Heart left ventricle (tissue), 16 donors: ENCODE results near the gene GABRB3. TPM values are rescaled to one million over a fixed set of nuclear protein-coding genes. Genes with fewer than 3 reads are reported as not detected.

Experiments used
- ATAC-seq, 4 donors: fragments of 200-7000 bp; cut with Tn5 transposase; one replicate each; pipeline ENCODE4 v1.9.1; 2020 to 2022; ENCODE audit warnings: moderate library complexity in 4 of 4, mild to moderate bottlenecking in 3 of 4, moderate number of reproducible peaks in 1 of 4
- DNase-seq, 5 donors: peaks; one replicate each; pipeline ENCODE4 v3.0.0-alpha.2; 2020
- H3K27ac ChIP-seq, 12 donors: fragments of 200-600 bp; sonication (generic) in 4 of 12; one replicate each; pipeline versions ENCODE4 v1.5.0 to v1.8.0; 2016 to 2022; ENCODE audit warnings: mild to moderate bottlenecking in 2 of 12
- H3K27me3 ChIP-seq, 9 donors: fragments of 200-600 bp; sonication (generic) in 2 of 9; one replicate each; pipeline versions ENCODE4 v1.5.1 to v1.8.0; 2016 to 2022; ENCODE audit warnings: mild to moderate bottlenecking in 3 of 9
- H3K36me3 ChIP-seq, 9 donors: fragments of 200-600 bp; sonication (generic) in 2 of 9; one replicate each; pipeline versions ENCODE4 v1.5.0 to v1.8.0; 2018 to 2022; ENCODE audit warnings: mild to moderate bottlenecking in 2 of 9
- H3K4me1 ChIP-seq, 12 donors: fragments of 200-600 bp; sonication (generic) in 4 of 12; one replicate each; pipeline versions ENCODE4 v1.5.0 to v1.8.0; 2016 to 2022; ENCODE audit warnings: mild to moderate bottlenecking in 3 of 12
- H3K4me3 ChIP-seq, 12 donors: fragments of 200-600 bp; sonication (generic) in 4 of 12; one replicate each; pipeline versions ENCODE4 v1.5.0 to v1.8.0; 2017 to 2022; ENCODE audit warnings: mild to moderate bottlenecking in 9 of 12, moderate library complexity in 4 of 12
- H3K9me3 ChIP-seq, 12 donors: fragments of 200-600 bp; sonication (generic) in 4 of 12; one replicate each; pipeline versions ENCODE4 v1.5.0 to v1.8.0; 2016 to 2022; ENCODE audit warnings: mild to moderate bottlenecking in 1 of 12
- CTCF ChIP-seq, 12 donors: fragments of 200-600 bp; sonication (generic) in 4 of 12; IDR thresholded peaks; one replicate each; pipeline versions ENCODE4 v1.5.0 to v1.8.0; 2018 to 2022; ENCODE audit warnings: antibody characterized with exemption in 12 of 12, mild to moderate bottlenecking in 5 of 12
- POLR2A ChIP-seq, 2 donors: fragments of 450-650 bp; IDR thresholded peaks; one replicate each; pipeline ENCODE4 v1.6.1; 2017; ENCODE audit warnings: antibody characterized with exemption in 2 of 2, mild to moderate bottlenecking in 2 of 2, moderate library complexity in 2 of 2
- WGBS, 4 donors: extraction: QIAGEN DNeasy Blood & Tissue Kit in 2 of 4; methylation state at CpG; one replicate each; pipeline versions ENCODE4 v1.1.5 to v1.1.7; 2013 to 2018; 5-methylcytosine and 5-hydroxymethylcytosine counted together
- intact Hi-C, 10 donors: fragments of 100-400 bp; cut with DNase I; formaldehyde crosslinking; loops; one replicate each; pipeline versions ENCODE4 v1.11.1 to v1.14.2; 2022
- polyA plus RNA-seq, 2 donors: library from polyadenylated mRNA; stranded (reverse); fragments of 200-250 nt; gene quantifications; one replicate each; pipeline ENCODE4 v1.2.3, GENCODE V29; 2013
- total RNA-seq, 9 donors: library from RNA; depleted of rRNA in 2 of 9; stranded (reverse); fragments of >200 nt in 2 of 9; fragmentation: NEBNext Ultra II Directional in 3 of 9; extraction: Animal tissue kit (Norgen Biotek cat#: 25700) in 3 of 9; gene quantifications; one replicate each; pipeline versions ENCODE4 v1.1.0 to v1.2.4, GENCODE V29; 2016 to 2023
- donor health status: ischemic (EF 13 %, LVEDD 7.1; RV severe dilation, severe dysfunction).
- donor health status: healthy with polysubstance abuse.
- donor health status: DM: no; HTN: yes; CAD: no.
- donor health status: DM: no; HTN: no; CAD: no.
- donor health status: ischemic (EF 25% LVEDD 6.9; RV normal size, moderate dysfunction).
- donor health status: ischemic (EF 25% LVEDD 5.7; RV mildly dilated, moderate dysfunction).
- donor health status: healthy.
- donor health status: DM: yes; HTN: yes; CAD: no.
- donor health status: ischemic (EF 35%, LVEDD 5.7; RV mildly dilated, moderate dysfunction).
- donor health status: nonischemic (EF 11% LVEDD 7.7; RV severe dilation, severe dysfunction).
- donor health status: DM: yes; HTN: yes; CAD: no.
- donor health status: PGD.
- donor health status: ischemic (EF 29% LVEDD 5.4; RV normal size, mild dysfunction).
- donor health status: nonischemic (EF 23%, LVEDD 6.1; RV moderate dilation, normal function).

The GABRB3 gene
- total and polyA plus RNA-seq, 11 donors = 0.42 to 4.4 (median 1.7) TPM

- ATAC-seq (no peak), DNase-seq (no peak)
- Histone ChIP-seq H3K9me3 (no peaks in the 10 kb centered on the region), H3K27me3 (no peaks in the 10 kb centered on the region), H3K36me3 (no peaks in the 10 kb centered on the region), H3K27ac (no peak overlapping the region), H3K4me3 (no peak overlapping the region), H3K4me1 (no peaks in the 10 kb centered on the region)
- intact Hi-C loops = loop anchor here in 1 of 10 donors (10.0 kb wide), 1 partner anchor 65 kb away; no protein-coding TSS in a partner anchor
- 81 to 90% (median 85%) methylated on average over 3 of the region's 3 CpGs for WGBS, 4 donors
- TF ChIP-seq CTCF (IDR thresholded peaks at IDR 0.05) (no peak), POLR2A (IDR thresholded peaks at IDR 0.05) (no peak)
Observed at GRCh38 chr15:26679927-26680326, 92.9 kb downstream of the GABRB3 start.

- Histone ChIP-seq H3K4me1 (no peaks in the 10 kb centered on the region), H3K36me3 (no peaks in the 10 kb centered on the region), H3K27ac (no peak overlapping the region), H3K4me3 (no peak overlapping the region), H3K27me3 (no peaks in the 10 kb centered on the region), H3K9me3 (no peaks in the 10 kb centered on the region)
- DNase-seq = no peak
- intact Hi-C loops = loop anchor here in 1 of 10 donors (10.0 kb wide), 1 partner anchor 61 kb away; no protein-coding TSS in a partner anchor
- no peak for ATAC-seq
- TF ChIP-seq POLR2A (IDR thresholded peaks at IDR 0.05) = no peak
- TF ChIP-seq CTCF (IDR thresholded peaks at IDR 0.05) = no peak
- 59 to 77% (median 65%) methylated on average over 3 of the region's 3 CpGs for WGBS, 4 donors
Observed at GRCh38 chr15:26676115-26676514, 96.8 kb downstream of the GABRB3 start.

GRCh38 chr15:26674467-26674866 lies 98.4 kb downstream of the GABRB3 start:
- peaks cover 0 to 6% (median 0%) of the 10 kb centered on the region in 12 donors for H3K9me3 ChIP-seq
- intact Hi-C loops = loop anchor here in 1 of 10 donors (10.0 kb wide), 1 partner anchor 60 kb away; no protein-coding TSS in a partner anchor

GRCh38 chr15:26673445-26673844 lies 99.4 kb downstream of the GABRB3 start:
- TF ChIP-seq POLR2A (IDR thresholded peaks at IDR 0.05) = no peak
- TF ChIP-seq CTCF (IDR thresholded peaks at IDR 0.05) = no peak
- no peak overlapping the region for H3K4me3 ChIP-seq
- H3K27me3 ChIP-seq = peaks cover 0 to 3% (median 0%) of the 10 kb centered on the region in 9 donors
- H3K36me3 ChIP-seq = no peaks in the 10 kb centered on the region
- no peaks in the 10 kb centered on the region for H3K4me1 ChIP-seq
- intact Hi-C loops = loop anchor here in 1 of 10 donors (10.0 kb wide), 1 partner anchor 59 kb away; no protein-coding TSS in a partner anchor
- H3K9me3 ChIP-seq = peaks cover 0 to 6% (median 0%) of the 10 kb centered on the region in 12 donors
- DNase-seq = no peak
- WGBS, 4 donors = 68 to 82% (median 76%) methylated on average over 5 of the region's 5 CpGs
- H3K27ac ChIP-seq = no peak overlapping the region
- ATAC-seq = no peak

More at GRCh38 chr15:26674467-26674866, 98.4 kb downstream of the GABRB3 start:
- no peak for ATAC-seq
- no peak for DNase-seq
- Histone ChIP-seq H3K4me3 (no peak overlapping the region), H3K27me3 (peaks cover 0 to 3% (median 0%) of the 10 kb centered on the region in 9 donors), H3K36me3 (no peaks in the 10 kb centered on the region), H3K27ac (no peak overlapping the region), H3K4me1 (no peaks in the 10 kb centered on the region)
- TF ChIP-seq CTCF (IDR thresholded peaks at IDR 0.05) = no peak
- TF ChIP-seq POLR2A (IDR thresholded peaks at IDR 0.05) = no peak
- 68 to 80% (median 73%) methylated on average over 4 of the region's 4 CpGs for WGBS, 4 donors
